Glutamatergic neuron (in vitro differentiated cells): ENCODE results near the gene ASS1. TPM values are rescaled to one million over a fixed set of nuclear protein-coding genes. Genes with fewer than 3 reads are reported as not detected.

Experiments used
- DNase-seq: peaks from one replicate; pipeline ENCODE4 v3.0.0; 2022
- H3K27ac Mint-ChIP-seq: one replicate; pipeline ENCODE4 v1.8.0; 2020; ENCODE audit warnings: mild to moderate bottlenecking, mixed read lengths, inconsistent platforms; ENCODE audit not compliant: unreplicated experiment
- H3K27me3 Mint-ChIP-seq: one replicate; pipeline ENCODE4 v1.8.0; 2020; ENCODE audit warnings: mild to moderate bottlenecking, moderate library complexity, mixed read lengths, inconsistent platforms; ENCODE audit not compliant: unreplicated experiment
- H3K36me3 Mint-ChIP-seq: one replicate; pipeline ENCODE4 v1.8.0; 2020; ENCODE audit warnings: mild to moderate bottlenecking, mixed read lengths, inconsistent platforms; ENCODE audit not compliant: unreplicated experiment
- H3K4me1 Mint-ChIP-seq: one replicate; pipeline ENCODE4 v1.8.0; 2020; ENCODE audit warnings: mild to moderate bottlenecking, low read depth, mixed read lengths, inconsistent platforms; ENCODE audit not compliant: unreplicated experiment
- H3K4me3 Mint-ChIP-seq: one replicate; pipeline ENCODE4 v1.8.0; 2020; ENCODE audit warnings: mild to moderate bottlenecking, mixed read lengths, inconsistent platforms; ENCODE audit not compliant: unreplicated experiment
- H3K9me3 Mint-ChIP-seq: one replicate; pipeline ENCODE4 v1.8.0; 2020; ENCODE audit warnings: mild to moderate bottlenecking, moderate library complexity, mixed read lengths, inconsistent platforms; ENCODE audit not compliant: unreplicated experiment
- CTCF ChIP-seq: fragments of 200-600 bp; sonication (generic); IDR thresholded peaks from one replicate; pipeline ENCODE4 v1.5.0; 2021; ENCODE audit not compliant: partially characterized antibody, unreplicated experiment
- total RNA-seq: library from RNA; stranded (reverse); fragmentation: NEBNext Ultra II Directional; extraction: Animal tissue kit (Norgen Biotek cat#: 25700); gene quantifications from one replicate; pipeline ENCODE4 v1.2.1, GENCODE V29; 2021; ENCODE audit not compliant: unreplicated experiment

The ASS1 gene
- total RNA-seq, 1 donor from 2014 or later = 31.5 TPM

- Mint-ChIP-seq H3K4me3 (peak overlapping the region; percentile 76), H3K27me3 (peaks cover 12% of the 10 kb centered on the region), H3K4me1 (peaks cover 32% of the 10 kb centered on the region), H3K9me3 (peaks cover 13% of the 10 kb centered on the region), H3K27ac (peak overlapping the region; percentile 99), H3K36me3 (no peaks in the 10 kb centered on the region)
- TF ChIP-seq CTCF = no peak
- DNase-seq = peak; percentile 72
Measured at GRCh38 chr9:130467316-130467715, 22.6 kb downstream of the ASS1 start.

- no peak for DNase-seq
- Mint-ChIP-seq H3K9me3 (peaks cover 11% of the 10 kb centered on the region), H3K27ac (peak overlapping the region; percentile 75), H3K36me3 (no peaks in the 10 kb centered on the region), H3K4me1 (peaks cover 33% of the 10 kb centered on the region), H3K27me3 (peaks cover 10% of the 10 kb centered on the region), H3K4me3 (no peak overlapping the region)
- no peak for TF ChIP-seq CTCF
Measured at GRCh38 chr9:130468566-130468965, 23.8 kb downstream of the ASS1 start.

- DNase-seq = no peak
- H3K36me3 Mint-ChIP-seq = no peaks in the 10 kb centered on the region
- TF ChIP-seq CTCF = no peak
- H3K4me1 Mint-ChIP-seq = peaks cover 38% of the 10 kb centered on the region
- no peak overlapping the region for H3K4me3 Mint-ChIP-seq
- no peak overlapping the region for H3K27ac Mint-ChIP-seq
- peaks cover 8% of the 10 kb centered on the region for H3K27me3 Mint-ChIP-seq
- H3K9me3 Mint-ChIP-seq = peaks cover 9% of the 10 kb centered on the region
Measured at GRCh38 chr9:130470269-130470668, 25.5 kb downstream of the ASS1 start.

GRCh38 chr9:130470950-130471349 lies 26.2 kb downstream of the ASS1 start:
- Mint-ChIP-seq H3K36me3 (no peaks in the 10 kb centered on the region), H3K4me3 (no peak overlapping the region), H3K27ac (no peak overlapping the region), H3K27me3 (peaks cover 8% of the 10 kb centered on the region), H3K4me1 (peaks cover 36% of the 10 kb centered on the region), H3K9me3 (peaks cover 9% of the 10 kb centered on the region)
- DNase-seq = no peak
- TF ChIP-seq CTCF = no peak

GRCh38 chr9:130471411-130472183 lies 26.8 kb downstream of the ASS1 start:
- Mint-ChIP-seq H3K27me3 (peaks cover 8% of the 10 kb centered on the region), H3K36me3 (no peaks in the 10 kb centered on the region), H3K4me3 (no peak overlapping the region), H3K9me3 (peaks cover 9% of the 10 kb centered on the region), H3K27ac (peak overlapping the region; percentile 59), H3K4me1 (peaks cover 36% of the 10 kb centered on the region)
- no peak for TF ChIP-seq CTCF
- DNase-seq = no peak
